KBM-7 (cell line): ENCODE measurements around the gene MMP1.
"Not testable (repeated sequence)": the region's sequence is repeated elsewhere in the genome, so short reads cannot be mapped to it uniquely, and the experiment has no call there.

Experiments
- DNase-seq: peaks from one replicate; pipeline ENCODE4 v3.0.0-alpha.2; 2015
- in situ Hi-C: fragments of 300-500 bp; cut with MboI; formaldehyde crosslinking; loops from 2 replicates; pipeline ENCODE4 v1.14.3; 2020; ENCODE audit warnings: low sequenced_read_pairs, low pct_unique_long_range_greater_than_20kb, mixed read lengths

MMP1 gene

DNA sequence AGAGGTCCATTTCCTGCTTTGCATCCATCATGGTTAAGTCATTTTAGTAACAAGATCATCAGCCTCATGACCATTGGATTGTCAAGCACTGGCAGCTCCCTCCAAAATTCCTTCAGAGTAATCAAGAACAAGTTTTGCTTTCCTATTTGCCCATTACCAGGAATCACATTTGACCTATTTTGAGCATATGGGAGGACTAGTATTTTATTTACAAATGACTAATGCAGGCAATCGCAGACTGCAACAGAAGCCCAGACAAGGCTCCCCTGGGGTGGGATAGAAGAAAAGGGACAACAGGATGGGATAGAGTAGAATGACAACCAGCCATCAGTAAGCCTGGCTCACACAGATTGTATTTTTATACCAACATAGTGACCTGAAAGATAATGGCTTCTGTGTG, 26.6 kb downstream of the MMP1 start:
- in situ Hi-C loops, result no loop called here
- DNase-seq, result no peak

- in situ Hi-C loops, result no loop called here
- DNase-seq, result no peak
Measured at GRCh38 chr11:102770191-102770590, 27.8 kb downstream of the MMP1 start.

GRCh38 chr11:102767800-102768199, 30.2 kb downstream of the MMP1 start:
- DNase-seq, result no peak
- in situ Hi-C loops, result no loop called here

DNA sequence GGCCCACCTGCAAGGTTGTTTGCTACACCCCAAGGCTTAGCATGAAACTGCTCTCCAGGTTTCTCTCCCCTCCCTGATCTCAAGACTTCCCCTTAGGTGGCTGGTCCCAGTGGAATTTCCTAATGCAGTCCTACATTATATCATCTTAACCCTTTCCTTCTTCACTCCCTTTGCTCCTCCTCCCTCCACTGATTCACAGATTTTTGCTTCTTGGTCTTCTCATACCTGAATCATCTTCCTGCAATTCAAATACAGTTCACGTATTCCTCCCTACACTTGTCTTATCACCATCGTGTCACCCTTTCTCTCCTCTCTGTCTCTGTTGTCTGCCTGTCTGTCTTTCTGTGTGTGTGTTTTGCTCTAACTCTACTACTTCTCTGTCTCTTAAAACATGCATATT, 34.5 kb downstream of the MMP1 start:
- DNase-seq, result no peak
- in situ Hi-C loops, result no loop called here

- in situ Hi-C loops, result no loop called here
- DNase-seq, result no peak
Measured at GRCh38 chr11:102762361-102762767, 35.6 kb downstream of the MMP1 start.

GRCh38 chr11:102761646-102762238, 36.2 kb downstream of the MMP1 start:
- in situ Hi-C loops, result no loop called here

GRCh38 chr11:102760344-102761035, 37.5 kb downstream of the MMP1 start:
- in situ Hi-C loops, result no loop called here
- DNase-seq, result peak; percentile 9

More at GRCh38 chr11:102761646-102762238, 36.2 kb downstream of the MMP1 start:
- no peak for DNase-seq

GRCh38 chr11:102757823-102758549, 40.0 kb downstream of the MMP1 start:
- peak; percentile 57 for DNase-seq
- in situ Hi-C loops, result no loop called here

GRCh38 chr11:102753267-102753666, 44.7 kb downstream of the MMP1 start:
- no peak for DNase-seq
- in situ Hi-C loops, result no loop called here

DNA sequence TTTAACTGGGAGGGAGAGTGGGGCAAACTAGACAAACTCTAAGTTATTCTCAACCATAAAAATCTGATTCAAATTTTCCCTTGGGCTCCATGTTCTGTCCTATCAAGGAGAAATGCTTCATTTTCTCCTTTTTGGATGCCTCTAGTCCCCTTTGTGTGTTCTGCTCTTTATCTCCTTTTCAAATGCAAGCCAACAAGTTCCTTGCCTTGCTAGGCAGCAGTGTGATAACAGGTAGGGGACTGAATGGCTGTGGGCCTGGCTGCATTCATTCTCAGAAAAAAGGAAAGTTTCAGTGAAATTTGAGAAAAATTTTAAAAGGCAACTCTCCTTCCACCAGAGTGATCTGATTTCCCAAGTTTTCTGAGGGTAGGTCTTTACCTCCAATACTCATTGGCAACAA, 46.3 kb downstream of the MMP1 start:
- no peak for DNase-seq
- in situ Hi-C loops, result no loop called here

DNA sequence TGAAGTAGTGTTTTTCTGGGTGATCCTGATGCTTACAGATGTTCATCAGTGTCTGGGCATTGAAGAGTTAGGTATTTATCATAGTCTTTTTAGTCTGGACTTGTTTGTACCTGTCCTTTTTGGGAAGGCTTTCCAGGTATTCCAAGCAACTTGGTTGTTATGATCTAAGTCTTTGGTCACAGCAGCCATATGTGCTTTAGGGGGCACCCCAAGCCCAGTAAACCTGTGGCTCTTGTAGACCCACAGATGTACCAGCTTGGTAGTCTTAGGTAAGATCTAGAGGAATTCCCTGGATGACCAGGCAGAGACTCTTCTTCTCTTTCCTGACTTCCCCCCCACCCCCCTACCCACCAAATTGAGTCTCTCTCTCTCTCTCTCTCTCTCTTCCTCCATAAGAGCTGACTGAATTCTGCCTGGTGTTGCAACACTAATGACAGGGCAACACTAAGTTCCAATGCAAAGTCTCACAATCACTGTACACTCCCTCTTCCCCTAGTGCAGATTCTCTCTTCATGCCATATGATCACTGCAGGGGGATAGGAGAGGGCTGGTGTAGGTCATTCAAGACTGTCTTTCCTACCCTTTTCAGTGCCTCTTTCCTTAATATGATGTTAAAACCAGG, 48.7 kb downstream of the MMP1 start:
- DNase-seq, result no peak
- in situ Hi-C loops, result no loop called here

GRCh38 chr11:102746746-102747578, 51.0 kb downstream of the MMP1 start:
- DNase-seq, in situ Hi-C loops: not testable (repeated sequence)
